KMS-11 (cell line): ENCODE data around the gene AZGP1.
A peak's percentile ranks its signal among the peaks of the same experiment; 100 is the strongest.

Experiments used
- H2AFZ ChIP-seq: fragments of 200-600 bp; sonication (generic); 2 replicates; pipeline ENCODE4 v1.6.1; 2016; ENCODE audit warnings: antibody characterized with exemption, mixed run types, low read depth
- H3K27ac ChIP-seq: fragments of 200-600 bp; sonication (generic); 2 replicates; pipeline ENCODE4 v1.6.1; 2016; ENCODE audit warnings: mild to moderate bottlenecking, mixed run types
- H3K27me3 ChIP-seq: fragments of 200-600 bp; sonication (generic); 2 replicates; pipeline ENCODE4 v1.6.1; 2017; ENCODE audit warnings: mild to moderate bottlenecking, low read depth, mixed run types, moderate library complexity; ENCODE audit not compliant: insufficient read depth
- H3K36me3 ChIP-seq: fragments of 200-600 bp; sonication (generic); 2 replicates; pipeline ENCODE4 v1.6.1; 2017; ENCODE audit warnings: mild to moderate bottlenecking, mixed run types; ENCODE audit not compliant: insufficient read depth
- H3K4me1 ChIP-seq: fragments of 200-600 bp; sonication (generic); 2 replicates; pipeline ENCODE4 v1.6.1; 2016; ENCODE audit warnings: mild to moderate bottlenecking, low read depth, mixed run types; ENCODE audit not compliant: poor library complexity, severe bottlenecking
- H3K4me2 ChIP-seq: fragments of 200-600 bp; sonication (generic); 2 replicates; pipeline ENCODE4 v1.7.0; 2016; ENCODE audit warnings: mild to moderate bottlenecking, mixed run types
- H3K4me3 ChIP-seq: fragments of 200-600 bp; sonication (generic); IDR thresholded peaks from 2 replicates; pipeline ENCODE4 v1.6.1; 2017; ENCODE audit warnings: low read depth, low read length, mixed read lengths; ENCODE audit not compliant: insufficient read depth
- H3K79me2 ChIP-seq: fragments of 200-600 bp; sonication (generic); 2 replicates; pipeline ENCODE4 v1.6.1; 2016; ENCODE audit warnings: low read depth, mixed run types; ENCODE audit not compliant: insufficient read depth
- H3K9ac ChIP-seq: fragments of 200-600 bp; sonication (generic); 2 replicates; pipeline ENCODE4 v1.6.1; 2016; ENCODE audit warnings: mild to moderate bottlenecking, mixed run types
- H4K20me1 ChIP-seq: fragments of 200-600 bp; sonication (generic); 2 replicates; pipeline ENCODE4 v1.6.1; 2016; ENCODE audit warnings: mild to moderate bottlenecking, mixed run types; ENCODE audit not compliant: insufficient read depth
- CTCF ChIP-seq: fragments of 200-600 bp; sonication (generic); conservative IDR thresholded peaks from 2 replicates; pipeline ENCODE4 v1.6.1; 2017; ENCODE audit warnings: low read depth, mild to moderate bottlenecking, antibody characterized with exemption, low read length, moderate library complexity, mixed read lengths

The AZGP1 gene

GRCh38 chr7:99920149-99920548 is 55.7 kb downstream of the AZGP1 start:
- Histone ChIP-seq H2AFZ (peak overlapping the region; percentile 74), H3K27ac (peak overlapping the region; percentile 63; the same call in 1 of the 2 replicates), H4K20me1 (no peaks in the 10 kb centered on the region), H3K27me3 (no peaks in the 10 kb centered on the region), H3K79me2 (peaks cover 26% of the 10 kb centered on the region), H3K4me2 (peak overlapping the region; percentile 65), H3K9ac (no peak overlapping the region), H3K36me3 (no peaks in the 10 kb centered on the region), H3K4me1 (peaks cover 22% of the 10 kb centered on the region), H3K4me3 (peak overlapping the region; percentile 70)
- no peak for TF ChIP-seq CTCF

- H3K79me2 ChIP-seq: peaks cover 26% of the 10 kb centered on the region
These were observed 56.1 kb downstream of the AZGP1 start for GRCh38 chr7:99919814-99920112.

GRCh38 chr7:99918959-99919813 is 56.6 kb downstream of the AZGP1 start, which contains the start of gene TRIM4:
TRIM4 (minus strand) TSS chr7:99919530; CDS start chr7:99919401, 129 bp downstream.
- H3K79me2 ChIP-seq: peaks cover 26% of the 10 kb centered on the region

More at GRCh38 chr7:99919814-99920112, 56.1 kb downstream of the AZGP1 start:
- Histone ChIP-seq H3K4me2 (peak overlapping the region; percentile 65), H2AFZ (peak overlapping the region; percentile 74), H3K4me3 (peak overlapping the region; percentile 70), H3K4me1 (peaks cover 22% of the 10 kb centered on the region), H3K27ac (peak overlapping the region; percentile 63), H3K36me3 (no peaks in the 10 kb centered on the region), H3K9ac (peak overlapping the region; percentile 77; the same call in 1 of the 2 replicates), H4K20me1 (no peaks in the 10 kb centered on the region), H3K27me3 (no peaks in the 10 kb centered on the region)
- no peak for TF ChIP-seq CTCF

More at GRCh38 chr7:99918959-99919813, 56.6 kb downstream of the AZGP1 start, which contains the start of gene TRIM4:
- Histone ChIP-seq H2AFZ (peak within 1 kb of the TSS; percentile 74), H3K4me2 (peak within 1 kb of the TSS; percentile 65), H4K20me1 (no peaks in the 10 kb centered on the region), H3K27ac (peak within 1 kb of the TSS; percentile 63), H3K4me1 (peaks cover 22% of the 10 kb centered on the region), H3K4me3 (peak within 1 kb of the TSS; percentile 70), H3K36me3 (no peaks in the 10 kb centered on the region), H3K27me3 (no peaks in the 10 kb centered on the region), H3K9ac (peak within 1 kb of the TSS; percentile 77; the same call in 1 of the 2 replicates)
- 0 out of 2 replicates have a peak, but pooled peaks have one; percentile 16 for TF ChIP-seq CTCF
